ENCODE data around the gene PRSS23. TPM values are rescaled to one million over a fixed set of nuclear protein-coding genes. Genes with fewer than 3 reads are reported as not detected.

PRSS23 gene
- total RNA-seq, 2 donors from 2014 or later: 2.4 to 3.3 TPM

- peaks cover 43% of the 10 kb centered on the region for H3K4me1 Mint-ChIP-seq
- H3K36me3 Mint-ChIP-seq (ENCODE audit: low read depth): no peaks in the 10 kb centered on the region
- WGBS, 2 experiments (ENCODE audit: insufficient coverage in 1 of 2, insufficient read length in 1 of 2): 96 to 100% methylated on average over 2 to 4 of the region's 5 CpGs
- no peaks in the 10 kb centered on the region for H3K9me3 Mint-ChIP-seq
- H3K27me3 ChIP-seq (ENCODE audit: control insufficient read depth, insufficient read depth, low read length, poor library complexity, severe bottlenecking): peaks cover 61% of the 10 kb centered on the region
- peaks cover 90% of the 10 kb centered on the region for H3K27me3 Mint-ChIP-seq (ENCODE audit: insufficient read depth)
- H3K36me3 ChIP-seq (ENCODE audit: control insufficient read depth, insufficient read depth, low read length): no peaks in the 10 kb centered on the region
- peaks cover 36% of the 10 kb centered on the region for H3K4me1 ChIP-seq (ENCODE audit: control insufficient read depth, insufficient read depth, low read length)
- H3K4me3 ChIP-seq (ENCODE audit: low read length): no peak overlapping the region
- no peak for DNase-seq
- H3K27ac ChIP-seq (ENCODE audit: low read depth, low read length): no peak overlapping the region
- no peaks in the 10 kb centered on the region for H3K9me3 ChIP-seq (ENCODE audit: control insufficient read depth, low read length)
- no peak overlapping the region for H3K9ac ChIP-seq (ENCODE audit: extremely low read depth, low read length, poor library complexity, severe bottlenecking)
- no peak overlapping the region for H3K4me3 Mint-ChIP-seq
- no peak for TF ChIP-seq CTCF (conservative IDR thresholded peaks at IDR 0.05)
- H3K27ac Mint-ChIP-seq: no peak overlapping the region
Measured at GRCh38 chr11:86803136-86804045, 3.0 kb downstream of the PRSS23 start.

- no peak overlapping the region for H3K27ac ChIP-seq (ENCODE audit: low read depth, low read length)
- no peak for DNase-seq
- Mint-ChIP-seq H3K27me3 (ENCODE audit: insufficient read depth) (peaks cover 86% of the 10 kb centered on the region), H3K4me1 (peaks cover 37% of the 10 kb centered on the region), H3K36me3 (ENCODE audit: low read depth) (no peaks in the 10 kb centered on the region), H3K27ac (no peak overlapping the region), H3K4me3 (no peak overlapping the region), H3K9me3 (no peaks in the 10 kb centered on the region)
- H3K27me3 ChIP-seq (ENCODE audit: control insufficient read depth, insufficient read depth, low read length, poor library complexity, severe bottlenecking): peaks cover 47% of the 10 kb centered on the region
- no peak for TF ChIP-seq CTCF (conservative IDR thresholded peaks at IDR 0.05)
- H3K9ac ChIP-seq (ENCODE audit: extremely low read depth, low read length, poor library complexity, severe bottlenecking): no peak overlapping the region
- no peak overlapping the region for H3K4me3 ChIP-seq (ENCODE audit: low read length)
- no peaks in the 10 kb centered on the region for H3K36me3 ChIP-seq (ENCODE audit: control insufficient read depth, insufficient read depth, low read length)
- 87 to 93% methylated on average over 2 to 4 of the region's 4 CpGs for WGBS, 2 experiments (ENCODE audit: insufficient coverage in 1 of 2, insufficient read length in 1 of 2)
- H3K9me3 ChIP-seq (ENCODE audit: control insufficient read depth, low read length): no peaks in the 10 kb centered on the region
- H3K4me1 ChIP-seq (ENCODE audit: control insufficient read depth, insufficient read depth, low read length): peaks cover 24% of the 10 kb centered on the region
Measured at GRCh38 chr11:86804951-86805350, 4.6 kb downstream of the PRSS23 start.

- H3K9ac ChIP-seq (ENCODE audit: extremely low read depth, low read length, poor library complexity, severe bottlenecking): no peak overlapping the region
- H3K27ac ChIP-seq (ENCODE audit: low read depth, low read length): no peak overlapping the region
- no peak for TF ChIP-seq CTCF (conservative IDR thresholded peaks at IDR 0.05)
- no peak overlapping the region for H3K27ac Mint-ChIP-seq
- peaks cover 87% of the 10 kb centered on the region for H3K27me3 Mint-ChIP-seq (ENCODE audit: insufficient read depth)
- DNase-seq: no peak
- H3K27me3 ChIP-seq (ENCODE audit: control insufficient read depth, insufficient read depth, low read length, poor library complexity, severe bottlenecking): peaks cover 46% of the 10 kb centered on the region
- peaks cover 24% of the 10 kb centered on the region for H3K4me1 ChIP-seq (ENCODE audit: control insufficient read depth, insufficient read depth, low read length)
- H3K9me3 ChIP-seq (ENCODE audit: control insufficient read depth, low read length): no peaks in the 10 kb centered on the region
- H3K9me3 Mint-ChIP-seq: no peaks in the 10 kb centered on the region
- no peak overlapping the region for H3K4me3 ChIP-seq (ENCODE audit: low read length)
- H3K36me3 ChIP-seq (ENCODE audit: control insufficient read depth, insufficient read depth, low read length): no peaks in the 10 kb centered on the region
- 81 to 94% methylated on average over 2 of the region's 2 CpGs for WGBS, 2 experiments (ENCODE audit: insufficient coverage in 1 of 2, insufficient read length in 1 of 2)
- peaks cover 35% of the 10 kb centered on the region for H3K4me1 Mint-ChIP-seq
- no peaks in the 10 kb centered on the region for H3K36me3 Mint-ChIP-seq (ENCODE audit: low read depth)
- no peak overlapping the region for H3K4me3 Mint-ChIP-seq
Measured at GRCh38 chr11:86805873-86806310, 5.5 kb downstream of the PRSS23 start.
